Muscle of arm (tissue), 12 donors: ENCODE results near the gene MATCAP1. TPM values are rescaled to one million over a fixed set of nuclear protein-coding genes. Genes with fewer than 3 reads are reported as not detected.

ENCODE experiments used
- DNase-seq: peaks from one replicate; pipeline ENCODE4 v3.0.0-alpha.2; 2013
- polyA plus RNA-seq, 12 donors: library from polyadenylated mRNA; unstranded; fragments of 120-200 nt; gene quantifications; one replicate each; pipeline ENCODE4 v1.2.1, GENCODE V29; 2013; ENCODE audit not compliant: insufficient read length in 12 of 12

Gene MATCAP1
- polyA plus RNA-seq, 12 donors, result 12.3 to 43.5 (median 16.9) TPM; not detected in 1

- no peak for DNase-seq
These were observed 25.7 kb downstream of the MATCAP1 start for GRCh38 chr16:67157892-67158635.

GRCh38 chr16:67157106-67157748, 26.5 kb downstream of the MATCAP1 start:
- DNase-seq, result no peak

- DNase-seq, result no peak
These were observed 27.5 kb downstream of the MATCAP1 start for GRCh38 chr16:67156143-67156844.

GRCh38 chr16:67155295-67156142, 28.2 kb downstream of the MATCAP1 start:
- DNase-seq, result peak; percentile 81

GRCh38 chr16:67154578-67155294, 29.0 kb downstream of the MATCAP1 start:
- DNase-seq, result no peak

- no peak for DNase-seq
These were observed 32.2 kb downstream of the MATCAP1 start for GRCh38 chr16:67151431-67152097.

- DNase-seq, result peak; percentile 91
These were observed 32.8 kb downstream of the MATCAP1 start, which contains the start of gene B3GNT9 for GRCh38 chr16:67150833-67151396. TSS of gene B3GNT9 (minus strand) at chr16:67150998. CDS start at chr16:67150485, 513 bp downstream.

GRCh38 chr16:67150047-67150832, 33.5 kb downstream of the MATCAP1 start:
- peak; percentile 82 for DNase-seq

GRCh38 chr16:67149276-67150046, 34.3 kb downstream of the MATCAP1 start:
- no peak for DNase-seq

- no peak for DNase-seq
These were observed 35.0 kb downstream of the MATCAP1 start for GRCh38 chr16:67148656-67149275.

- no peak for DNase-seq
These were observed 35.5 kb downstream of the MATCAP1 start for GRCh38 chr16:67148221-67148620.

GRCh38 chr16:67147437-67148140, 36.2 kb downstream of the MATCAP1 start:
- DNase-seq, result no peak

- DNase-seq, result no peak
These were observed 37.0 kb downstream of the MATCAP1 start for GRCh38 chr16:67146523-67147357.

- no peak for DNase-seq
These were observed 38.0 kb downstream of the MATCAP1 start for GRCh38 chr16:67145746-67146145.

- no peak for DNase-seq
These were observed 38.8 kb downstream of the MATCAP1 start for GRCh38 chr16:67144943-67145342.

- no peak for DNase-seq
These were observed 41.4 kb downstream of the MATCAP1 start for GRCh38 chr16:67142342-67142741.
